CD4-positive, alpha-beta T cell treated with Interleukin-21 for 1 hour (primary cell): ENCODE measurements around the gene CDKAL1.

ENCODE experiments used
- DNase-seq: peaks from one replicate; pipeline ENCODE4 v3.0.0-alpha.2; 2020

The CDKAL1 gene

GRCh38 chr6:21095462-21095861 is 561.2 kb downstream of the CDKAL1 start:
- DNase-seq: no peak

GRCh38 chr6:21098134-21098533 is 563.9 kb downstream of the CDKAL1 start:
- DNase-seq: no peak

GRCh38 chr6:21098744-21099143 is 564.5 kb downstream of the CDKAL1 start:
- DNase-seq: no peak

- no peak for DNase-seq
Measured at GRCh38 chr6:21099338-21100314, 565.4 kb downstream of the CDKAL1 start.

GRCh38 chr6:21100991-21101390 is 566.7 kb downstream of the CDKAL1 start:
- DNase-seq: no peak

- DNase-seq: no peak
Measured at GRCh38 chr6:21101694-21102093, 567.4 kb downstream of the CDKAL1 start.

GRCh38 chr6:21102201-21102600 is 567.9 kb downstream of the CDKAL1 start:
- DNase-seq: no peak

GRCh38 chr6:21102624-21103023 is 568.4 kb downstream of the CDKAL1 start:
- no peak for DNase-seq

- DNase-seq: no peak
Measured at GRCh38 chr6:21103626-21104224, 569.5 kb downstream of the CDKAL1 start.

- no peak for DNase-seq
Measured at GRCh38 chr6:21104288-21104687, 570.0 kb downstream of the CDKAL1 start.

GRCh38 chr6:21107796-21108195 is 573.5 kb downstream of the CDKAL1 start:
- DNase-seq: no peak

GRCh38 chr6:21109391-21110178 is 575.3 kb downstream of the CDKAL1 start:
- DNase-seq: no peak

GRCh38 chr6:21110684-21111083 is 576.4 kb downstream of the CDKAL1 start:
- no peak for DNase-seq

- no peak for DNase-seq
Measured at GRCh38 chr6:21111093-21111725, 577.0 kb downstream of the CDKAL1 start.

GRCh38 chr6:21115111-21115510 is 580.9 kb downstream of the CDKAL1 start:
- no peak for DNase-seq

- no peak for DNase-seq
Measured at GRCh38 chr6:21116736-21117135, 582.5 kb downstream of the CDKAL1 start.

GRCh38 chr6:21118216-21118780 is 584.0 kb downstream of the CDKAL1 start:
- no peak for DNase-seq

- DNase-seq: no peak
Measured at GRCh38 chr6:21121636-21122136, 587.4 kb downstream of the CDKAL1 start.

- DNase-seq: no peak
Measured at GRCh38 chr6:21123507-21124436, 589.5 kb downstream of the CDKAL1 start.

- DNase-seq: no peak
Measured at GRCh38 chr6:21128601-21129000, 594.3 kb downstream of the CDKAL1 start.

- no peak for DNase-seq
Measured at GRCh38 chr6:21131406-21131805, 597.1 kb downstream of the CDKAL1 start.
